Measurements from ENCODE around the gene MITF.

MITF gene

DNA sequence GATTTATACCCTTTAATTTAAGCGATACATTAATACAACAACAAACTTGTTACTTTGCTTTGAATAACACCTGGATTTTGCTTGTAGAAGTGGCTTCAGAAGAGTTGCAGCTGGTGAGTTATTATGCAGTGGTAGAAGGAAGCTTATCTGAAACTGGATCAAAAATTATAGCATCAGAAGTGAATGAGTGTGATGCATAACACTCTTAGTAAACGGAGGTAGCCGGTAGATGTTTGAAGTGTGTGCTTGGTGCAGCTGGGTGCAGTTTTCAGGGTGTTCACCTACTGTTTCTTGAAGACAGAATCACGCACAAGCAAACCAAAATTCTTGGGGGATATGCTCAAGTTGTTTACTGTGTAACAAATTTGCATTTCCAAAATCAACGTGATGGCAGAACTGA, 103.1 kb downstream of the MITF start:
- DNase-seq, result no peak

DNA sequence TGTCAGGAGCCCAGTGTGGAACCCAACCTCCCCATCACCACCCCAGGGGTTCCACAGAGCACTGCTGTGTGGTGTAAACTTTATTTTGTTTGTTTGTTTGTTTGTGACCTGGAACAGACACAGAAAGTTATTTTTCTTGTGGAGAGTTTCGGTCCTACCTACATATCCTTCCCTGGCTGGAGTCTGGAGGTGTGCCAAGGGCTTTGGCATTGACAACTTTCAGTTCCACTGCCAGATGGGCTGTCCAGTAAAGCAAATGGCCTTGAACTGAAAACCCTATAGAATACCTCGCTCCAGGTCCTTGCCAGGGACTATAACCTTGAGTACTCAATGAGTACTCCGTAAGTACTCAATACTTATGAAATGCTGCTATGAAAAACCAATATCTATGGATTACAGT, 103.5 kb downstream of the MITF start:
- DNase-seq, result no peak

DNA sequence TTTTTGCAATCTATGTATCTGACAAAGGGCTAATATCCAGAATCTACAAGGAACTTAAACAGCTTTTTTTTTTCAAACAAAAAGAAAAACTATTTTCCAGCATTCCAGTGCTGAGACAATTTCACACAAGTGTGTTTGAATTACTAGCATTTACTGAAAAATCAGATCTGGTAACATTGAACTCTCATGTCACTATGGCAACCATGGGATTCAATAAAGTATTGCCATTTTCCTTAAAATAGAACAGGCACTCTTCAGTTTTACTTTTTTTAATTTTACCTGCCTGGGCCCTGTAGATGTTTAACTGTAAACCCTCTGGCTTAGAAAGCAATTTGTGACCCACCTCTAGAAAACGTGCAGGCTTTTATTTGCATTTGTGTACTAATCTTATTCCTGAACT, 105.4 kb downstream of the MITF start:
- no peak for DNase-seq

DNA sequence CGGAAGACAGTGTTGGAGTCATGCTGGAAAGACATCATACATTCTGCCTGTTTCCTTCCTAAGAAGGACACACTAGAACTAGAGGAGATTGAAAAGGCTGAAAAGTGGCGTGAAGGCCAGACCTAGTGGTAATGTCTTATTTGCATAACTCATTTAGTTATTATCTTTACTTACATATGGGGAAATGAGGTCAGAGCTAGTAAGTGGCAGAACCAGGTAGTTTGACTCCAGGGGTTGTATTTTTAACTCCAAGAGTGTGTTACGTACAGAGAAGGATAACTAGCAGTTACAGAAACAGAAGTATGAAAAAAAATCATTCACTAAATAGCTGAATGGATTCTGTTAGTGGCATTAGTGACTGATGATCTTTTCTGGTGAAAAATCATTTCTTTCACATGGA, 108.0 kb downstream of the MITF start:
- DNase-seq, result no peak

DNA sequence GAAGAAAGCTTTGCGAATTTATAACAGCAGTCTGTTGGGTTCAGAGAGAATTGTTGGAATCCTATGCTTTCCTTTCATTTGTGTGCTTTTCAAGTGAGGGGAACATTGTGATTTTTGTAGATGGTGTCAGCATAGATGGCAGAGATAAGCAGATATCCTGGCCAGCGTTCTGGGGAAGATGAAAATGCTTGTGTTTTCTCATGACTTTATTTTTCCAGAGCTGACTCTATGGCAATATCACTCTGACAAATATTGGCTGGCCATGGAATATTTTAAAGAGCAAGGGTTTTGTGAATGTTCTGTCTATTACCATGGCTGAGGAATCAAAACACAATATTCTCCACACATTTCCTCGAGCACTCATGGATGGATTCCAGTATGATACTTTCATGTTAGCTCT, 108.8 kb downstream of the MITF start:
- DNase-seq, result no peak

DNA sequence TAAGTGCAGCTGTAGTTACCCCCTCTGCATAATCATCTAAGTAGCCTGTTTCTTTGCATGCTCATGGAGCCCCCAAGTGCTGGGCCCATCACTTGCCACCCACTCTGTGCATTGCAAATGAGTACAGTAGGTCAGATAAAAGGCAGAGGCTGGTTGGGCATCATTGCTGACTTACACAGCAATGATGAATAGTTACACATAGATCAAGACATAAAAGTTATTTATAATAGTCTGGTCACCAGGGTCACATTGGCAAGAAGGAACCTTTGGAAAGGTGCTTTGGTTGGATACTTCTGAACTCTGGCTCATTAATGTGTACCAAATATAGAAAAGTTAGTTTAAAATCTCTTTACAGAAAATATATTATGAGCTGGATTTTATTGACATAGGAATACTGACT, 111.6 kb downstream of the MITF start:
- DNase-seq, result no peak

DNA sequence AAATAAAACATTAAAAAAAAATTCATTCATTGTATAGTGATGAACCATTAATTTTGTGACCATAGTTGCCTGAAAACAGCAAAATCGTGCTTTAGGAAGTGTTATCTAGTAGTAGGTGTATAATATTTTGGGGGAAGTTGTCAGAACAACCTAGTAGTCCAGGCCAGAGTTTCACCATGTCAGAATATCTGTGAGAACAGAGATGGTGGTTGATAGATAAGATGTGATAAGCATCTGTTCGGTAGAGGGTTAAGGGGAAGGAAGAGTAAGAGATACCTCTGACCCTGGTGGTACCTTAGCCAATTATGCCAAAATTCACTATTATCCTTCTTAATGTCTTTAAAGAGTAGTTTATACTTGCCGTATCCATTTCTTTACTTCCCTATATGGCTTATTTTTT, 113.8 kb downstream of the MITF start:
- DNase-seq, result no peak

DNA sequence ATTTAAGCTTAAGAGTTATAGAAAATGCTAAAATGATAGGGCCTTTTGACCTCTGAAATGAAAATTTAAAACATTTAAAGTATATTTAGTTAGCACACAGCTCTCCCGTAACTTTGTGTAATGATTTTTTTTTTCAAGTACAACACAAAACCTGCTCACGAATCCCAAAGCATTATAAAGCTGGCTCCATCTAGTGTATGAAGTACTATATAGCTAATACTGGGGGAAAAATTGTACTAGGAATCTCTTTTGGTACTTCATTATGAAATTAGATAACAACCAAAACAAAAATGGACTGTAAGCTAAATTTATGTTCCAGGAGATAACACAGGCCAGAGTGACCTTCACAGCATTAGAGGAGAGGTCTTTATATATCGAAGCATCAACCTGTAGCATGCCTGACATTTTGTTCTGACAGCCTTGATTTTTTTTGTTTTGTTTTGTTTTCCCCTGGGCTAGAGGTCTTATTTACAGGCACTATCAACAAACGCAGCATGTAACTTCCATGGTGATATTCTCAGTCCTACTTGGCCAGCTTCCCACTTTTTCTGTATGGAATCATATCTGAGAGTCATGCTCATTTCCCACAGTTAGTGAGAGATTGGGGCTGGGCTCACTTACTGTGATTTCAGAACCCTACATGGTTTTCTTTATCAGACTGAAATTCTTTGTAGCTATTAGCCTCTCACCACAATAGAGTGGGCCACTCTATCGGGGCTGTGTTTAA, 116.3 kb downstream of the MITF start:
- no peak for DNase-seq

DNA sequence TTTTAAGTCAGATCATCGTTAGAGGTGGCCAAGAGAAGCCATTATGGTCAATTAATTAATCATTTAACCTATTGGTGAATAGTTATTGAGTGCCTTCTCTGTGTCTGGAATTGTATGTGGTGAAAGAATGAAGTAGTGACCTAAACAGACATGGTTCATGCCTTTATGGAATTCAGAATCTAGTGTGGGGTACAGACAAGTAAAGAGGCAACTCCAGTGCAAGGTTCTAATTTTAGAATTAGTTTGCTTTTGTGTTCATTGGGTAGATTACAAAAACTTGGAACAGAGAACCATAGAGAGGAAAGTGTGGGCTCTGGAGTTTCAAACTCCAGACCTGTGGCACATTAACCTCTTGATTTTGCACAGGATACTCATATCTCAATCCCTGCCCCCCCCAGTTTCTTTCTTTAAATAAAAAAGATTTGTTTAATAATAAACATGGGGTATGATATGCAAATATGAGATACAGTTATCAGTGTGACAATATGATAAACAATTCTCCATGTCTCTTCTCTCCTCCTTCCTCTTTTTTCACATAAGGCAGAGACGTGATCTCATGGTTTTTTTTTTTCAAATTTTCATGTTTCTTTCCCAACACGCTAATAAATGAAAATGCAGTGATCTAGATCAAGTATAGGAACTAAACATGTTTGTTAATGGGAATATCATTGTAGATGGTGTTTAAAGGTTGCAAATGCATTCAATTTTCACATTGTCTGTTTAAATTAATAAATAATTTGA, 117.9 kb downstream of the MITF start:
- DNase-seq, result no peak

DNA sequence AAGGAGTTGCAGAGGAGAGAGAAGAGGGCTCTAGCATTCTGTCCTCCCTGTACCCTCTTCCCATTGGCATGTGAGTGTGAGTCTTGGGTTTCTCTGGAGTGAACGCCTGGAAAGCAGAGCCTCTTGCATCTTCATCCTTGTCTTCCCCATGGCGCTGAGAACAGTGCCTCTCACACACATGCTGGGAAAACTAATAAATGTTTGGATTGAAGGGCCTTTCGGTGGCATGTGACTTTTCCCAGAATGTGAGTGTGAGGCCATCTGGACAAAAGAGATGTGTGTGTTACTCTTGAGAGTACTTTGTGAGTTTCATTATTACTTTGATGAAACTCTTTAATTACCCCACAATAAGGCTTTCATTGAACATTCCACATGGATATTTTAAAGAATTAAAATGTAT, 122.3 kb downstream of the MITF start:
- DNase-seq, result no peak

DNA sequence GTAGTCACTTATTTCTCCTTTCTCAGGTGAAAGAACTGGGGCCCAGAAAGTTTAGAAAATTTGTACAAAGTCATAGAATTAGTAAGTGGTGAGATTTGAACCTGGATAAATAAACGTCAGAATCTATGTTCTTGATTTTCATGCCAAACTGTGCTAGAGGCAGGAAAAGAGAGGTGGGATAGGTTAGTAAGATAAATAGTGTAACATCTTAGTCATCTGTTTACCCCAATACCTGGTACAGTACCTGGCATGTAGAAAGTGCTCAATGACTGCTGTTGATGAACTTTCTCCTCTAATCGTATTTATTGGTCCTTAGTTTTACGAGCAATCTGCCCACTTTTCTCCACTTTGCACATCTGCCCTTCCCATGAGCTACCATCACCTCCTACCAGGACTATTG, 124.9 kb downstream of the MITF start:
- no peak for DNase-seq

DNA sequence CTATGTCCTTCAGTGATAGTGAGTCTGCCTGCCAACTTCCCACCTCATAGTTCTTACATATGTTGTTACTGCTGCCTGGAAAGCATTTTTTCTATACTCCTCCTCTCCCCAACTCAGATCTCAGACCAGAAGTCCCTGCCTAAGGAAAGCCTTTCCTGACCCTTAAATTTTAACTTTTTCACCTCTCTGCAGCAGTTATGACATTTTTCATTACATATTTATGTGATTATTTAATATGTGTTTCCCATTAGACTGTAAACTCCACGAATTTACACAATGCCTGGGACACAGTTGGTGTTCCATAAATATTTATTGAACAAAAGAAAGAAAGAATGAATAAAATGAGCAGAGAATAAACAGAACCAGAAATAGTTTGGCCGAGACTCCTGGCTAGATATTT, 125.5 kb downstream of the MITF start:
- no peak for DNase-seq

DNA sequence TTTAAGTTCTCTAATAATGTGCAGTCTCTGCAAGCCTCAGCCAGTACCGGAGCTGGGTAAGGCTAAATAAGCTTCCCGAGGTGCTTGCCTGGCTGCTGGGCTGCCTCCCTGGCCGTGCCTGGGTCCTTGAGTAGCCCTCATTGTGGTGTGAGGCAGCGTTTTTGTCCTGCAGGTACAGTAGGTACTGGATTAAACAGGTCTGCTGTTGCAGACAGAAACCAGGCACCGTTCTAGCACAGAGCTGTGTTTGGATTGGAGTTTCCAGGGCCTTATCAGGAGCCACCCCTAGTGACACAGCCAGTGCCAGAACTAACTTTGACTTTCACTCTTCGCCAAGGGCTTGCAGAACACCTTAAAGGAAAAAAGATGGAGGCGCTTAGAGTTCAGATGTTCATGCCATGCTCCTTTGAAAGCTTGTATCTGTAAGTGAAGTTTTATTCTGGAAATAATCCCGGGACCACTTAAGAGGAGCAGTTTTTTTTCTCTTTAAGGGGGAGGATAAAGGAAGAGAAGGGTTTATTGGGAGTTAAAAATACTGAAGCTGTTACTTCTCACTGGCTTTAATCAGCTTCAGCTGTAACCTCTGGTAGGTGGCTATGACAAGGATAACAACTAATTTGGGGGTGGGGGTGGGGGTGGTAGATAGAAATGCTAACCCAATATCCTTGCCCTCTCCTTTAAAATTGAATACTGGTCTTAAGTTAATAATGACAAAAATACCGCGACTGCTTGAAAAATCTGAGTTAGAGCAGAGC, 126.8 kb downstream of the MITF start:
- DNase-seq, result no peak

DNA sequence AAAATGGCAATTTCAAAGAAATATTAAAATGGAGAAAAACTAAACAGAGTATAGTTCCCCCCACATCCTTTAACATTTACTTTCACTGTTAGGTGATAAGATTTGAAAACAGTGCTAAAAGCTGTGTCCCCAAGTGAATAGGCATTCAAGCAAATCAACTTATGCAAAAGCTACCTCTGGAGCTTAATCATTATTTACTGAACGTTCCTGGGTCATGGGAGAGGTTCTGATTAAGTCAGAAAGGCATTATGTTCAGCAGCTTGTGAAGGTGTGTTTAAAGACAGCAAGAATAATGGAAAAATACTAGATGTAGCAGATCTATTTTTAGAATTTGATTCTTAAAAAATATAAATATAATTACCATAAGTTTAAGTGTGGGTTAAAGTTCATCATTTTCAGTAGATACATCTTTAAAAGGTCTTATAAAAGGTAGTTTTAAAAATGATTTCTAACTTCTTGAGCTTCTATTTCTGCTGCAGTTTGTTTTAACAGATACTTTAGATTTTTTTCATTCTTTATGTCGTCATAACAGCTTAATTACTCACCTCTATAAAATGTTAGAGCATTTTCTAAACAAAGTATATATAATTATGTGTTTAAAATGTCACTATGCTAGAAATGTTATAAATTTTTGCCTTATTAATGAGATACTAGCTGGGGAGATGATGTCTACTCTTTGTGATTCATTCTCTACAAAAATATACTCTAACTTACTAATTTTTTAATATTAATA, 127.9 kb downstream of the MITF start:
- no peak for DNase-seq

DNA sequence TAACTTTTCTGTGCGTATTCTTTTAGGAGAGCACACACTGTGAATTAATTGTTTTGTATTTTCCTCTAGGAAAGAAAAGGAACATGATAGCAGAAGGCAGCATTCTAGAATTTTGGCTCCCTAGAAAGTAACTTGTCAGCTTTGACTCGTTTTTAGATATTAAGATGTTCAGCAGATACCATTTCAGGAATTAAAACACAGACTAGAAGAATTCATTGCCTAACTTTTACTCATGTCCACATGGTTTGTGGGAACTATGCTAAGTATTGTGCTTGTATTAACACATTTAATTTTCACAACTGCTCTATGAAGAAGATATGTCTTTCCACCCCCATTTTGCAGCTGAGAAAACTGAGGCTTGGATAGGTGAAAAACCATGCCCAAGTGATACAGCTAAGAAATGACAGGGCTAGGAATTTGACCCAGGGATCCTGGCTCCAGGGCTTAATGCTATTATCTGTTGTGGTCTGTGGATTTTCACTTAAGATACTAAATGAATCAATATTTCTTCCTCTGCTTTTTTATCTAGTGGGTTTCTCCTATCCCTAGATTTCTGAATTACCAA, 128.8 kb downstream of the MITF start:
- no peak for DNase-seq

DNA sequence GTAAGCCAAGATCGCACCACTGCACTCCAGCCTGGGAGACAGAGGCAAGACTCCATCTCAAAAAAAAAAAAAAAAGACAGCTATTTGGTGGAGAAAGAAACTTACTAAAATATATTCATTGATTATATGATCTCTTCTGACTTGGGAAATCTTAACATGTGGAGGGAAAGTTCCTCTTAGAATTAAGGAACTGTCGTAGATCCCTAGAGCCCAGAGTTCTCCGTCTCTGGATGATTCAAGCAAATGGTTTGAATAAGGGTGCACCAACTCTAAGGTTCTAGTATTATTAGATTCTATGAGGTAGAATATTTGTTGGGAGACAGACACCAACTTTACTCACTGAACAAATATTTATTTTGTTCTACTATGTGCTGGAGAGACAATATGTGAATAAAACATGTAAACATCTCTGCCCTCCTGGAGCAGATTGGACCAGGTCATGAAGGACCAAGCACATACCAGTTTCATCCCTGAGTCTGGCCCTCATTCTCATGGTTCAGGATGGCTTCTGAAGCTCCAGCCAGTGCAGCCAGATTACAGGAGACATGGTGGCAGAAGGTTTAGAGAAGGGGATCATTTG, 129.7 kb downstream of the MITF start:
- DNase-seq, result no peak

DNA sequence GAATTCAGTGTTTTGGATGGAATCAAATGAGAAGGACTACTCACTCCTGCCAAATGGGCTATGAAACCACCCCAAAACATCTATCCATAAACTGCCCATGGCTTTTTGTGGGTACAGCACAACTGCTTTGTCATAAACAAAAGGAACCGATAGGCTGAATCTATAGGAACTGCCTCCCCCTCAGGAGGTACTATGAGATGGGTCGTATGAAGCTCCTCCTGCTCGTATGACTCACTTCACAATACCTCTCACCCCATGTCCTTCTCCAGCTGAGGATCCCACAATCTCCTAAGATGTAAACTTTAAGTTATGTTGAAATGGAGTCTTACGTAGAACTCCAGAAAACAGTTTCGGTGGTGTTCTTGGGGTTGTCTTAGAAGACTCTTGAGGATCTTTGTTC, 130.4 kb downstream of the MITF start:
- DNase-seq, result no peak

DNA sequence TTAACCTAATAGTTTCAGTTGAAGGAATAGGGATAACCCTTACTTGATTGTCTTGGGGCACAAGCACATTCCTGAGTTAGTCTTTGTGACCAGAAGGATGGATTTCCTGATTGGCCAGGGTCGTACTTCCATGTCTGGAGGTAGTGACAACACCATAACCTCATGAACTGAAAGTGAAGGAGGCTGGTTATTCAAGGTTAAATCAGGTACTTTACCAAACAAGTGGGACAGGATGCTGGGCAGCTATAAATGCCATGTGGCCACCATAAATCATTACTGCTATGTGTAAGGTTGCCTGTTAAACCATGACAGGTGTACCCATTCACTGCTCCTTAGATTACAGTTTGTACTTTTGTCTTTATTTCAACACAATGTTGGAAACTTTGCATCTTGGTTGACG, 132.0 kb downstream of the MITF start:
- DNase-seq, result no peak

DNA sequence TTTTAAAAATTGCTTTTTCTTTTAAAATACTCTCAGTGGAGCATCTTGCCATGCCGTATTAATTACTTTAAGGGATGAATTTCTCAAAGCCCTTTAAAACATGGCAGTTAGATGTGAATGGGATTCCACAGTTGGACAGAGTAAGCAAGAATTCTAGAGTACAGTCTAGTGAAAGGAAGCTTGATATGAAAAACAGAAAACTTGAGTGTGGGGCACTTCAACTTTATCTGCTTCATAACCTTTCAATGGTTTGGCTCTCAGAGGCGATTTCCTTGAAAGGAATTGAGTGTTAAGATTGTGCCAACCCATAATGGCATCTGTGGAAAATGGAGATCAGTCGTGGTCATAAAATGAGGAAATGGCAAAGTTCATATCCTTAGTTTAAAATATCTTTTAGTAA, 132.6 kb downstream of the MITF start:
- DNase-seq, result no peak

DNA sequence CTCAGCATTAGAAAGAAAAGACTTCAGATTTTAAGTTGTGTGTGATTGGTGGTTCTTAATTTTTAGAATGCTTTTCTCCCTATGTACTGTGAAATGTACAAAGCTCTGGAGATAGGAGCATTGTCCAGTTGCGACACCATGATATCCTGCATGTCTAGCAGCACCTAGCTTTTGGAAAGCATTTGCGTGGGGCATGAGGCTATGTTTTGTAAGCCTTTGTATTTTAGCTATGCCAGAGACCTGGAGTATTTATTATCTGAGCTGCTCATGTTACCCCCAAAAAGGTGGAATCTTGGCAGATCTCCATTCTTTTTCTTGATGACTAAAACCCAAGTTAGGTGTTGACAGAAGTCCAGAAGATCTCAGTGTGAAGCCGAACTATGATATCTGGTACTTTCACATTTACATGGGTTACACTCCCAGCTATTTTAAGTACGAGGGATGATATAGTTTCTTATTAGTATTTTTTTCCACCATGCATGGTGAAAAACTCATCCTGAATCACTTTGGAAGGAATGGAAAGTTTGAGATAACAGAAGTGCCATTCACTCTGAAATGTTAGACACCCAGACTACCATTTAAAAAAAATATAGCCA, 133.6 kb downstream of the MITF start:
- no peak for DNase-seq

DNA sequence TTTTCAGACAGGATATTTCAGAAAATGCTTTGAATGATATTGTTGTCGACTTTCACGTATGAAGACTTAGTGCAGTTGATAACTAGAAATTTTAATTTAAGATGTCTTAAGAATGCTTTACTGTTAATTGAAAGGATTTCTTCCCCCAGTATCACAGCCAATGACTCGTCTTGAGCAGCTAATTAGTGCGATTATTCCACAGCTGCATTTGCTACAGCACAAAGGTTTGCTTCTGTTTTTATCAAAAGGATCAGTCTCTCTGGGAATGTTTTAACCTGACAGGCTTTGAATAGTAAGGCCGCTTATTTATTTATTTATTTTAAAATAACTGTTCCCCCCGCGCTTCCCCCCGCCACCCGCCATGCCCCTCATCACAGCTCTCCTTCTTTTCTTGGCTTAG, 136.8 kb downstream of the MITF start:
- no peak for DNase-seq

DNA sequence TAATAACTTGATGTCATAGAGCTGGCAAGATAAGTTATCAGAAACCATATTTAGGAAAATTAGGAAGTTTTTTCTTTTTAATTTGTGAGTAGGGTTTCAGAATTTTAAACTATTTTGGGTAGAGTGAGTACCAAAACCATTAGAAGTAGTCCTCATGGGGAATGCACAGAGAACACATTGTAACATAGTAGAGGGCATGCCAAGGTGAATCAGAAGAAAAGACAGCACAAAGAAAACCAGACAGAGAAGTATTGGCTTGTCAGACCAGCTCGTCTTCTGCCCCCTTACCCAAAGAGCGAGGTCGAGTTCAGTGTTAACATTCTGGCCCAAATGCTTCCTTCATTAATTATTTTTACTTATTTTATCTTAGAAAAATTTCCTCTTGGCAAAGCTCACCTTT, 139.0 kb downstream of the MITF start:
- DNase-seq, result no peak
